SK-N-SH (cell line): ENCODE results near the gene KANSL3. TPM values are rescaled to one million over a fixed set of nuclear protein-coding genes. Genes with fewer than 3 reads are reported as not detected.

Experiments used
- CTCF ChIA-PET: fragments of 300-600, 350-600 bp; formaldehyde crosslinking; extraction: SDS; loops from one replicate; lab custom pipeline; 2021; lab: Yijun Ruan, JAX
- POLR2A ChIA-PET: fragments of 350-600 bp; sonication (Branson Sonifier 250); formaldehyde crosslinking; extraction: SDS; loops from one replicate; lab custom pipeline; 2020; ENCODE audit warnings: antibody characterized with exemption, inconsistent platforms; lab: Yijun Ruan, JAX
- DNase-seq: peaks from one replicate; pipeline ENCODE4 v3.0.0; 2012
- H2AFZ ChIP-seq: fragments of 200-600 bp; sonication (generic); 2 replicates; pipeline ENCODE4 v1.8.1; 2016; ENCODE audit warnings: antibody characterized with exemption, mild to moderate bottlenecking, low read depth
- H3F3A ChIP-seq: fragments of 200-600 bp; sonication (generic); replicated peaks from 2 replicates; pipeline ENCODE3; 2016; ENCODE audit warnings: antibody characterized with exemption, mild to moderate bottlenecking; ENCODE audit not compliant: insufficient read depth
- H3K27ac ChIP-seq, 2 experiments: fragments of 200-500 bp in 1 of 2; fragments of 200-600 bp in 1 of 2; sonication (Bioruptor generic) in 1 of 2; sonication (generic), shearing (Covaris generic) in 1 of 2; 2 replicates each; pipeline versions ENCODE4 v1.5.1 to v1.6.1; 2014 to 2016; ENCODE audit warnings: low read depth in 2 of 2, inconsistent platforms in 1 of 2, low read length in 1 of 2, mild to moderate bottlenecking in 1 of 2, mixed read lengths in 1 of 2
- H3K27me3 ChIP-seq: fragments of 200-600 bp; sonication (generic), shearing (Covaris generic); 2 replicates; pipeline ENCODE4 v1.6.1; 2016; ENCODE audit warnings: mixed run types; ENCODE audit not compliant: insufficient read depth
- H3K36me3 ChIP-seq, 2 experiments: fragments of 200-500 bp in 1 of 2; fragments of 200-600 bp in 1 of 2; sonication (Bioruptor generic) in 1 of 2; sonication (generic) in 1 of 2; replicated peaks in 1 of 2; 2 replicates each; pipeline versions ENCODE3 to v1.5.1; 2014 to 2016; ENCODE audit warnings: low read length in 1 of 2, mild to moderate bottlenecking in 1 of 2; ENCODE audit not compliant: insufficient read depth in 2 of 2, control insufficient read depth in 1 of 2
- H3K4me1 ChIP-seq, 2 experiments: fragments of 200-500 bp in 1 of 2; fragments of 200-600 bp in 1 of 2; sonication (Bioruptor generic) in 1 of 2; sonication (generic), shearing (Covaris generic) in 1 of 2; 2 replicates each; pipeline versions ENCODE4 v1.5.1 to v1.6.1; 2014 to 2016; ENCODE audit warnings: low read depth in 1 of 2, low read length in 1 of 2, mixed run types in 1 of 2; ENCODE audit not compliant: insufficient read depth in 2 of 2, control insufficient read depth in 1 of 2
- H3K4me2 ChIP-seq: fragments of 200-600 bp; sonication (generic), shearing (Covaris generic); 2 replicates; pipeline ENCODE4 v1.6.1; 2017; ENCODE audit warnings: mixed run types
- H3K4me3 ChIP-seq, 2 experiments: fragments of 200-500 bp in 1 of 2; fragments of 200-600 bp in 1 of 2; sonication (Bioruptor generic) in 1 of 2; sonication (generic), shearing (Covaris generic) in 1 of 2; 2 replicates each; pipeline versions ENCODE4 v1.5.1 to v1.8.1; 2014 to 2016; ENCODE audit warnings: low read depth in 2 of 2, inconsistent platforms in 1 of 2, low read length in 1 of 2, mild to moderate bottlenecking in 1 of 2, mixed read lengths in 1 of 2, moderate library complexity in 1 of 2
- H3K79me2 ChIP-seq: fragments of 200-600 bp; sonication (generic); 2 replicates; pipeline ENCODE4 v1.8.1; 2017; ENCODE audit warnings: mild to moderate bottlenecking; ENCODE audit not compliant: insufficient read depth
- H3K9ac ChIP-seq: fragments of 200-600 bp; sonication (generic); 2 replicates; pipeline ENCODE4 v1.6.1; 2017; ENCODE audit warnings: mixed run types
- H3K9me2 ChIP-seq: fragments of 200-600 bp; sonication (generic); 2 replicates; pipeline ENCODE4 v1.6.1; 2017; ENCODE audit warnings: mixed run types
- H3K9me3 ChIP-seq: fragments of 200-600 bp; sonication (generic); 2 replicates; pipeline ENCODE4 v1.6.1; 2017; ENCODE audit warnings: mixed run types, mild to moderate bottlenecking, moderate library complexity
- H4K20me1 ChIP-seq: fragments of 200-600 bp; sonication (generic); 2 replicates; pipeline ENCODE4 v1.6.1; 2017; ENCODE audit warnings: mild to moderate bottlenecking, mixed run types; ENCODE audit not compliant: insufficient read depth
- CHD2 ChIP-seq: fragments of 150-350 bp; IDR thresholded peaks from 2 replicates; pipeline ENCODE4 v1.6.1; 2018; ENCODE audit warnings: low read length; ENCODE audit not compliant: partially characterized antibody
- ELF1 ChIP-seq: IDR thresholded peaks from 2 replicates; pipeline ENCODE4 v1.4.0; 2012
- EP300 ChIP-seq, 2 experiments: IDR thresholded peaks; 2 replicates each; pipeline versions ENCODE4 v1.4.0 to v1.6.1; 2012; ENCODE audit warnings: borderline replicate concordance in 1 of 2, low read depth in 1 of 2, low read length in 1 of 2
- FOXJ3 ChIP-seq: sonication (generic); formaldehyde crosslinking; IDR thresholded peaks from 2 replicates; pipeline ENCODE4 v1.5.1; 2020; ENCODE audit warnings: mild to moderate bottlenecking, missing genetic modification reagents
- GABPA ChIP-seq: IDR thresholded peaks from 2 replicates; pipeline ENCODE4 v1.4.0; 2012; ENCODE audit warnings: low read depth, mild to moderate bottlenecking
- GATA2 ChIP-seq: sonication (generic); formaldehyde crosslinking; IDR thresholded peaks from 2 replicates; pipeline ENCODE4 v1.5.0; 2020; ENCODE audit warnings: mild to moderate bottlenecking, missing genetic modification reagents
- JUND ChIP-seq: IDR thresholded peaks from 2 replicates; pipeline ENCODE4 v1.4.0; 2012
- MAX ChIP-seq: IDR thresholded peaks from 2 replicates; pipeline ENCODE4 v1.4.0; 2012; ENCODE audit warnings: low read depth
- MEF2A ChIP-seq: IDR thresholded peaks from 2 replicates; pipeline ENCODE4 v1.4.0; 2012; ENCODE audit warnings: low read depth, borderline replicate concordance
- RCOR1 ChIP-seq: fragments of 150-350 bp; IDR thresholded peaks from 2 replicates; pipeline ENCODE4 v1.6.1; 2017; ENCODE audit warnings: antibody characterized with exemption, low read length
- REST ChIP-seq: IDR thresholded peaks from 2 replicates; pipeline ENCODE4 v1.6.1; 2012; ENCODE audit warnings: mild to moderate bottlenecking, low read depth, low read length, moderate library complexity
- RXRA ChIP-seq: IDR thresholded peaks from 2 replicates; pipeline ENCODE4 v1.4.0; 2012; ENCODE audit warnings: low read depth, mild to moderate bottlenecking, borderline replicate concordance
- TAF1 ChIP-seq: IDR thresholded peaks from 2 replicates; pipeline ENCODE4 v1.6.1; 2012; ENCODE audit warnings: low read depth, mild to moderate bottlenecking, low read length, moderate library complexity, borderline replicate concordance
- TCF12 ChIP-seq: IDR thresholded peaks from 2 replicates; pipeline ENCODE4 v1.4.0; 2012
- TEAD4 ChIP-seq: IDR thresholded peaks from 2 replicates; pipeline ENCODE4 v1.4.0; 2012; ENCODE audit warnings: mild to moderate bottlenecking, borderline replicate concordance; ENCODE audit not compliant: insufficient read depth
- YY1 ChIP-seq: IDR thresholded peaks from 2 replicates; pipeline ENCODE4 v1.4.0; 2012; ENCODE audit warnings: low read depth, mild to moderate bottlenecking
- WGBS: methylation state at CpG from one replicate; pipeline ENCODE4 v1.1.6; 2017; ENCODE audit warnings: low lambda C conversion rate; 5-methylcytosine and 5-hydroxymethylcytosine counted together
- polyA plus RNA-seq, 3 experiments: library from polyadenylated mRNA; depleted of rRNA; stranded (reverse); fragments of >200 nt; gene quantifications; 2 replicates each; pipeline ENCODE4 v1.2.3, GENCODE V29; 2012
- TF ChIP-seq, protein P1 (sequence below): IDR thresholded peaks from 2 replicates; pipeline ENCODE4 v1.4.0; 2012; ENCODE audit warnings: low read depth, borderline replicate concordance

Gene KANSL3
- polyA plus RNA-seq, 1 of the 3 experiments (the other 2 are of a cell fraction): 10.7 TPM

GRCh38 chr2:96662360-96662759, 24.2 kb upstream of the KANSL3 start:
- no peak overlapping the region for H3K4me2 ChIP-seq
- H3K27me3 ChIP-seq: no peaks in the 10 kb centered on the region
- no peak for DNase-seq
- H3F3A ChIP-seq: peaks cover 7% of the 10 kb centered on the region
- H3K9me2 ChIP-seq: no peaks in the 10 kb centered on the region
- ChIA-PET POLR2A (no interaction called here), CTCF (no interaction called here)
- H3K27ac ChIP-seq: no peak overlapping the region
- WGBS: 84% methylated on average over 9 of the region's 9 CpGs
- no peaks in the 10 kb centered on the region for H3K36me3 ChIP-seq
- peaks cover 0 to 14% of the 10 kb centered on the region in 2 experiments; a peak in 2 of 4 replicates for H3K4me1 ChIP-seq
- H2AFZ ChIP-seq: no peak overlapping the region
- H4K20me1 ChIP-seq: no peaks in the 10 kb centered on the region
- H3K4me3 ChIP-seq: no peak overlapping the region
- no peak for TF ChIP-seq CHD2
- no peak for TF ChIP-seq ELF1
- TF ChIP-seq FOXJ3 (CRISPR knock-in tag): no peak
- TF ChIP-seq, protein P1, sequence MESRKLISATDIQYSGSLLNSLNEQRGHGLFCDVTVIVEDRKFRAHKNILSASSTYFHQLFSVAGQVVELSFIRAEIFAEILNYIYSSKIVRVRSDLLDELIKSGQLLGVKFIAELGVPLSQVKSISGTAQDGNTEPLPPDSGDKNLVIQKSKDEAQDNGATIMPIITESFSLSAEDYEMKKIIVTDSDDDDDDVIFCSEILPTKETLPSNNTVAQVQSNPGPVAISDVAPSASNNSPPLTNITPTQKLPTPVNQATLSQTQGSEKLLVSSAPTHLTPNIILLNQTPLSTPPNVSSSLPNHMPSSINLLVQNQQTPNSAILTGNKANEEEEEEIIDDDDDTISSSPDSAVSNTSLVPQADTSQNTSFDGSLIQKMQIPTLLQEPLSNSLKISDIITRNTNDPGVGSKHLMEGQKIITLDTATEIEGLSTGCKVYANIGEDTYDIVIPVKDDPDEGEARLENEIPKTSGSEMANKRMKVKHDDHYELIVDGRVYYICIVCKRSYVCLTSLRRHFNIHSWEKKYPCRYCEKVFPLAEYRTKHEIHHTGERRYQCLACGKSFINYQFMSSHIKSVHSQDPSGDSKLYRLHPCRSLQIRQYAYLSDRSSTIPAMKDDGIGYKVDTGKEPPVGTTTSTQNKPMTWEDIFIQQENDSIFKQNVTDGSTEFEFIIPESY: no peak
- TF ChIP-seq GABPA: no peak
- no peak for TF ChIP-seq TEAD4
- TF ChIP-seq MEF2A: no peak
- TF ChIP-seq REST: no peak
- TF ChIP-seq MAX: no peak
- no peak for TF ChIP-seq RCOR1
- no peak for TF ChIP-seq YY1
- no peak for TF ChIP-seq EP300 (IDR thresholded peaks at IDR 0.05; ENCODE audit: borderline replicate concordance in 1 of 2, low read depth in 1 of 2, low read length in 1 of 2)
- no peak overlapping the region for H3K9ac ChIP-seq
- H3K79me2 ChIP-seq: no peaks in the 10 kb centered on the region
- no peaks in the 10 kb centered on the region for H3K9me3 ChIP-seq

GRCh38 chr2:96661324-96661723, 23.2 kb upstream of the KANSL3 start:
- Histone ChIP-seq H3K27ac (no peak overlapping the region), H3K9me2 (no peaks in the 10 kb centered on the region), H3F3A (peaks cover 7% of the 10 kb centered on the region), H3K79me2 (no peaks in the 10 kb centered on the region), H3K4me2 (no peak overlapping the region), H3K4me3 (no peak overlapping the region), H3K9me3 (no peaks in the 10 kb centered on the region), H3K9ac (no peak overlapping the region), H3K27me3 (no peaks in the 10 kb centered on the region), H3K4me1 (peaks cover 0 to 14% of the 10 kb centered on the region in 2 experiments; a peak in 2 of 4 replicates), H4K20me1 (no peaks in the 10 kb centered on the region), H2AFZ (no peak overlapping the region), H3K36me3 (no peaks in the 10 kb centered on the region)
- ChIA-PET POLR2A (no interaction called here), CTCF (no interaction called here)
- no peak for TF ChIP-seq TCF12
- no peak for TF ChIP-seq TAF1
- no peak for TF ChIP-seq ELF1
- TF ChIP-seq REST: no peak
- TF ChIP-seq MAX: no peak
- no peak for TF ChIP-seq JUND
- TF ChIP-seq RXRA: no peak
- TF ChIP-seq GATA2 (CRISPR knock-in tag): no peak
- TF ChIP-seq CHD2: no peak
- TF ChIP-seq GABPA: no peak
- DNase-seq: no peak
- 82% methylated on average over 4 of the region's 6 CpGs for whole genome bisulfite sequencing
